ENCODE data around the gene LATS1.
"Not testable (repeated sequence)": the region's sequence is repeated elsewhere in the genome, so short reads cannot be mapped to it uniquely, and the experiment has no call there.

Gene LATS1

GRCh38 chr6:149717588-149718458 lies at the start of gene LATS1:
Gene LATS1 (minus strand): TSS chr6:149718101. CDS start chr6:149702126, 15,975 bp downstream.
- DNase-seq = peak; percentile 91

- no peak for DNase-seq
Measured at GRCh38 chr6:149766156-149766769, 48.4 kb upstream of the LATS1 start.

DNA sequence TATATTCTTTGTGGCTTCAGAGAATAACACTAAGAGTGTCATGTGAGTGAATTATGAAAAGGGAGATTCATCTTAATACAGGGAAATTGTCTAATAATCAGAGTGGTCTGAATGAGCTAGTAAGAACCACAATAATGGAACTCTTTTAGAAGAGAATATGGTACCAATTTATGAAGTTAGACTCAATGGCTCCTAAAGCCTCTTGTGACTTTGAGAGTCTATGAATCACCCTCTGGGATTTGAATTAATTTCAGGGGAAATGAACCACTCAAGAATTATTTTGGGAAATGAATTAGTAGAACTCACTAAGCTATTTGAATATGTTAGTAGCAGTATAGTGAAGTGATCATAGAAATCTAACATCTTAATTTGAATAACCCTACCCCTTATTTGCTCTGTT lies 46.0 kb upstream of the LATS1 start:
- no peak for DNase-seq

GRCh38 chr6:149761438-149761837 lies 43.5 kb upstream of the LATS1 start:
- no peak for DNase-seq

GRCh38 chr6:149756261-149756636 lies 38.3 kb upstream of the LATS1 start:
- no peak for DNase-seq

- no peak for DNase-seq
Measured at GRCh38 chr6:149755300-149756260, 37.7 kb upstream of the LATS1 start.

DNA sequence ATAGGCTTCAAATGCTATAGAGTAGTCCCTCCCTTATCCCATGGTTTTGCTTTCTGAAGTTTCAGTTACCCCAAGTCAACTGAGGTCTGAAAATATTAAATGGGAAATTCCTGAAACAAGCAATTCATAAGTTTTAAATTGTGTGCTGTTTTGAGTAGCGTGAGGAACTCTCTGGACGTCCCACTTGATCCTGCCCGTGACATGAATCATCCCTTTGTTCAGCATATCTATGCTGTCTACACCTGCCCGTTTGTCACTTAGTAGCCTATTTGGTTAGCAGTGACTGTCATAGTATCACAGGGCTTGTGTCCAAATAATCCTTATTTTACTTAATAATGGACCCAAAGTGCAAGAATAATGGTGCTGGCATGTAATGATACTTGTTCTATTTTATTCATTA lies 36.6 kb upstream of the LATS1 start:
- no peak for DNase-seq

DNA sequence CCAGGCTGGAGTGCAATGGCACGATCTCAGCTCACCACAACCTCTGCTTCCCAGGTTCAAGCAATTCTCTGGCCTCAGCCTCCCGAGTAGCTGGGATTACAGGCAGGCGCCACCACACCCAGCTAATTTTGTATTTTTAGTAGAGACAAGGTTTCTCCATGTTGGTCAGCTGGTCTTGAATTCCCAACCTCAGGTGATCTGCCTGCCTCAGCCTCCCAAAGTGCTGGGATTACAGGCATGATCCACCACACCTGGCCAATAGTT lies 35.4 kb upstream of the LATS1 start:
- not testable (repeated sequence) for DNase-seq

DNA sequence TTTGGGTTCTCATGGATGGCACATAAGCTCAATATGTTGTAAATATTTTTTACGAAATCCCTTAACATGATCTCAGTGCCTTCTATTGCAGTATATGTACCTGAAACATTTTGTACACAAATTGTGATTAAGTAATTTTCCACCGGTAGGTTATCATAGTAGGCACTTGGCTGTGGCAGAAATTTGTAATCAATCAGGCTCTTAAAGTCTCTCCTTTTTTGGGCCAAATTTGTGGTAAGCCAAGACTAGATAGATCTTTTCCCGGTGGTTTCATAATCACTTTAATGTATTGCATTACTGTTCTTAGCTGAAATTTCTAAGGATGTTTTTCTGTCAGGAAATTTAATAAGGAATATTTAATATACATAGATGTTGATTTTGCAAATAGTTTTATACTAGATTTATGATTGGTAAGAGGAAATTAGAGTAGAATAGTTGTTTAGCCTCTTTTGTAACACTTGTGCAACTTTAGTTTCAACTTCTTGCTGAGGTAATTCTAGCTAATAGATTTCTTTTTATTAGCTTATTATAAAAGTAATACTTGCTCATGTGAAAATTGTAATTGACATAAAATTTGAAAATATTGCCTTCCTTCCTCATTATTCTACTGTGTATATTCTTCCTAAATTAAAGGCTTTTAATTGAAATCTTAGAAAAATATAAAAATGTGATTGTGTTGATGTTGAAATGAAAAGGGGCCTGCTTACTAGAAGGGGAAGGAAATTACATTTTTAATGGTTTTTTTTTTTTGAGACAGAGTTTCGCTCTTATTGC lies 34.9 kb upstream of the LATS1 start:
- no peak for DNase-seq

DNA sequence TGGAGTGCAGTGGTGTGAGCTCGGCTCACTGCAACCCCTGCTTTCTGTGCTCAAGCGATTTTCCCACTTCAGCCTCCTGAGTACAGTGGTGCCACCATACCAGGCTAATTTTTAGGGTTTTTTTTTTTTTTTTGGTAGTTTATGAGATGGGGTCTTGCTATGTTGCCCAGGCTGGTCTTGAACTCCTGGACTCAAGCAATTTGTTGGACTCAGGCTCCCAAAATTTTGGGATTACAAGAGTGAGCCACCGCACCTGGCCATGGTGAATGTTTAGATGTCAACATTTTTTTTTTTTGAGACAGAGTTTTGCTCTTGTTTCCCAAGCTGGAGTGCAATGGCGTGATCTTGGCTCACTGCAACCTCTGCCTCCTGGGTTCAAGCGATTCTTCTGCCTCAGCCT lies 34.0 kb upstream of the LATS1 start:
- not testable (repeated sequence) for DNase-seq

GRCh38 chr6:149751239-149751638 lies 33.3 kb upstream of the LATS1 start:
- DNase-seq = no peak

- DNase-seq = peak; percentile 89
Measured at GRCh38 chr6:149750136-149750609, 32.3 kb upstream of the LATS1 start.

DNA sequence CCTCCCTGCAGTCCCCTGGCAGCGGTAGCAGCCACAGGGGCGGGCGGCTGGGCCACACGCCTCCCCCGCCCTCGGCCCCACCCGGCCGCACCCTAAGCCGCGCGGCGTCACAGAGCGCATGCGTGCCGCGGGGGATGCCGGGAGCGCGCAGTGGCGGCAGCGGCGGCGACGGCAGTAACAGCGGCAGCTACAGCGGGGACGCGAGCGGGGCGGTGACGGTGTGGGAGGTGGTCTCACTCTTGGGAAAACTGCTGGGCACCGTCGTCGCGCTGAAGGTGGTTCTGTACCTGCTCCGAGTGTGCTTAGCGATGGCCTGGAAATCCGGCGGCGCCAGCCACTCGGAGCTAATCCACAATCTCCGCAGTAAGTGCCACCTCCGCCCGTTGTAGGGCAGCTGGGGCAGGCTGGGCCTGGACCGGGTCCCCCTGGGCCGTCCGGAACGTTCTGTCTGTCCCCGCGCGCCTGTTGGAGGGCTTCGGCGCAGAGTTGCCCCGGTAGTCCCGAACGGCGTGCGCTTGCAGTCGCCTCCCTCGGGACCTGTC lies 31.8 kb upstream of the LATS1 start, which contains the start of gene PCMT1:
PCMT1 (plus strand) TSS at position 148 of the 542 bp plus-strand sequence; CDS start at position 309, 161 bp downstream.
- peak; percentile 95 for DNase-seq

DNA sequence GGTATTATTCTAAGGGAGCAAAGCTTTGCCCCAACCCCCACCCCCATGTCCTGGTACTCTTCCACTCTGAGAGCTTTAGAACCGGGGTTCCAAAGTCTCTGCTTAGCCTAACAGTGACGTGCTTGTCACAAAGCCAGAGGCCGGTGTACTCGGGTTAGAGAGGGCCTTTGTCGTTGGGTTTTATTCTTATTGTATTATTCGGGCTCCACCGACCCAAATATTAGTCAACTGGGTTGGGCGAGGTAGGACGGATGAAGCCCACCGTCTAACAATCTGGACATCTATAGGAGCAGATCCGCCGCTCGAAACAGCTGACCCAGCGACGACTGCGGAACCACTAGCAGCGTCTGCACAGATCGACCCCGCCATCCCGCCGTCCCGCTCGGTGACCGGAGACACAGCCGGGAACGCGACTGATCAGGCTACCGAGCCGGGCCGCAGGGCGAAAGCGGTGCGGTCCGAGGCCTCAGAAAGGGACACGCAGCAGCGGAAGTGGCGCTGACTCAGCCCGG lies 31.2 kb upstream of the LATS1 start:
- DNase-seq = not testable (repeated sequence)

GRCh38 chr6:149746147-149746946 lies 28.4 kb upstream of the LATS1 start, which contains the start of gene NUP43:
Gene NUP43 (minus strand): TSS chr6:149746529. CDS start chr6:149746495, 34 bp downstream.
- peak; percentile 98 for DNase-seq

DNA sequence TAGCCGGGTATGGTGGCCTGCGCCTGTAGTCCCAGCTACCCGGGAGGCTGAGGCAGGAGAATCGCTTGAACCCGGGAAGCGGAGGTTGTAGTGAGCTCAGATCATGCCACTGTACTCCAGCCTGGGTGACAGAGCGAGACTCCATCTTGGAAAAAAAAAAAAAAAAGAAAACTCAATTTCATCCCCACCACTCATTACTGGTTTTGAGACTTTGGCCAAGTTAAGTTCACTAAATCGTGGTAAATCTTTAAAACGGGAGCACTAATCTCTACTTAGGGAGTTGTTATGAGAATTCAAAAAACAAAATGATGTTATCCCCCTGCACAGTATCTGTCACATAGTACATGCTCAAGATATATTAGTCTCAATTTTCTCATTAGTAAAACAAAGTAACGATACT lies 27.4 kb upstream of the LATS1 start:
- not testable (repeated sequence) for DNase-seq

- no peak for DNase-seq
Measured at GRCh38 chr6:149734915-149735314, 17.0 kb upstream of the LATS1 start.

GRCh38 chr6:149733089-149733720 lies 15.3 kb upstream of the LATS1 start:
- no peak for DNase-seq

- DNase-seq = no peak
Measured at GRCh38 chr6:149729824-149730223, 11.9 kb upstream of the LATS1 start.

- no peak for DNase-seq
Measured at GRCh38 chr6:149728499-149729234, 10.8 kb upstream of the LATS1 start.
